ENCODE results near the gene CDC42SE2.

CDC42SE2 gene

DNA sequence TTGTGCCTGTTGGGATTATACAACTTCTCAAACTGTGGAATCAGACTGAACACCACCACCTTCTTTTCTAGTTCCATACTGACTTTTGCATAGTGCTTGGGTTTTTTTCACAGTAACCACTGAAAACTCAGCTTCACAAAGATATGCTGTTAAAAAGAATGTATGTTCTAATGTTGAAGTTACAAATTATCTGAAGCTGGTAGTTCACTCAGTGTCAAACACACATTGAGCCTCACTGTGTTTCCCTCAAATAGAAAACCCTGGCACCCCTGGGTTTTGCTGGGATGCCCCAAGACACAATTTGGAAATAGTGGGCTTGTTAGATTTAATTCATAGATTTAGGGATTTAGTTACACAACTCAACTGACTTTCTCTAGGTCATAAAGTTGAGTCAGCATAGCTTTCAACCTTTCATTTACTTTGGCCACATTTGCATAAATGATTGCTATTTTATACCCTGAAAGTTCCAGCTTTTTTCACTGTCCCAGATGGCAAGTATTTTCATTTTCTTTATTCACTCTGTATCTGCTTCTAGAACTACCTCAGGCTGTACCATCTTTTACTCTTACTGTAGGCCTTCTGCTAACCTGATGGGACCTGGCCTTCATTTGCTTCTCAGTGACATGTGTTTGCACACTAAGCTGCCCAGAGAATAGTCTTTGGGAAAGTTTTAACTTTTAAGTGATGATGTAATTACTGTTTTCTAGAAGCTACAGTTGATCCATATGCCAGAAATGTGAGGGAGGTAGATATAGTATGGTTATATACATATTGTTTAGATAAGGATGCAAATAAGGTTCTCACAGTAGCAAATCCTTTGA lies 115.1 kb downstream of the CDC42SE2 start:
- TF ChIP-seq TAF1 (IDR thresholded peaks at IDR 0.05; ENCODE audit: borderline replicate concordance, insufficient read depth, low read length) (no peak), FOXP2 (optimal IDR thresholded peaks at IDR 0.05; ENCODE audit: borderline replicate concordance, extremely low read depth, extremely low read length, insufficient read depth) (no peak), POLR2AphosphoS5 (IDR thresholded peaks at IDR 0.05; ENCODE audit: low read depth, low read length) (no peak), SIN3A (IDR thresholded peaks at IDR 0.05; ENCODE audit: borderline replicate concordance, insufficient read depth, low read length) (no peak)
- TF ChIP-seq, protein P1, sequence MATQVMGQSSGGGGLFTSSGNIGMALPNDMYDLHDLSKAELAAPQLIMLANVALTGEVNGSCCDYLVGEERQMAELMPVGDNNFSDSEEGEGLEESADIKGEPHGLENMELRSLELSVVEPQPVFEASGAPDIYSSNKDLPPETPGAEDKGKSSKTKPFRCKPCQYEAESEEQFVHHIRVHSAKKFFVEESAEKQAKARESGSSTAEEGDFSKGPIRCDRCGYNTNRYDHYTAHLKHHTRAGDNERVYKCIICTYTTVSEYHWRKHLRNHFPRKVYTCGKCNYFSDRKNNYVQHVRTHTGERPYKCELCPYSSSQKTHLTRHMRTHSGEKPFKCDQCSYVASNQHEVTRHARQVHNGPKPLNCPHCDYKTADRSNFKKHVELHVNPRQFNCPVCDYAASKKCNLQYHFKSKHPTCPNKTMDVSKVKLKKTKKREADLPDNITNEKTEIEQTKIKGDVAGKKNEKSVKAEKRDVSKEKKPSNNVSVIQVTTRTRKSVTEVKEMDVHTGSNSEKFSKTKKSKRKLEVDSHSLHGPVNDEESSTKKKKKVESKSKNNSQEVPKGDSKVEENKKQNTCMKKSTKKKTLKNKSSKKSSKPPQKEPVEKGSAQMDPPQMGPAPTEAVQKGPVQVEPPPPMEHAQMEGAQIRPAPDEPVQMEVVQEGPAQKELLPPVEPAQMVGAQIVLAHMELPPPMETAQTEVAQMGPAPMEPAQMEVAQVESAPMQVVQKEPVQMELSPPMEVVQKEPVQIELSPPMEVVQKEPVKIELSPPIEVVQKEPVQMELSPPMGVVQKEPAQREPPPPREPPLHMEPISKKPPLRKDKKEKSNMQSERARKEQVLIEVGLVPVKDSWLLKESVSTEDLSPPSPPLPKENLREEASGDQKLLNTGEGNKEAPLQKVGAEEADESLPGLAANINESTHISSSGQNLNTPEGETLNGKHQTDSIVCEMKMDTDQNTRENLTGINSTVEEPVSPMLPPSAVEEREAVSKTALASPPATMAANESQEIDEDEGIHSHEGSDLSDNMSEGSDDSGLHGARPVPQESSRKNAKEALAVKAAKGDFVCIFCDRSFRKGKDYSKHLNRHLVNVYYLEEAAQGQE (IDR thresholded peaks at IDR 0.05; ENCODE audit: insufficient read depth in 1 of 2, low read depth in 2 of 2, low read length in 2 of 2) = no peak

DNA sequence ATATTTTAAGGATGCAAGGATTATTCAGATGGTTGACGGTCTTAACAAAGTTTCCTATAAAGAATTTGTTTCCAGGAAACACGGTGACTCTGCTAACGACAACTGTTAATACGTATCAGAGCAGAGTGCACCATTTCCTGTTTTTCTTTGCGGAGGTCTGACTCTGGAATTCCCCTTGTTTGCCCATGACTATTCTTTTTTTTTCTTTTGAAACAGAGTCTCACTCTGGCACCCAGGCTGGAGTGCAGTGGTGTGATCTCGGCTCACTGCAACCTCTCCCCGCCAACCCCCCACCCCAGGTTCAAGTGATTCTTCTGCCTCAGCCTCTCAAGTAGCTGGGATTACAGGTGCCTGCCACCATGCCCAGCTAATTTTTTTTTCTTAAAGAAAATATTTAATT lies 115.9 kb downstream of the CDC42SE2 start:
- no peak for TF ChIP-seq POLR2AphosphoS5 (IDR thresholded peaks at IDR 0.05; ENCODE audit: low read depth, low read length)
- TF ChIP-seq FOXP2 (optimal IDR thresholded peaks at IDR 0.05; ENCODE audit: borderline replicate concordance, extremely low read depth, extremely low read length, insufficient read depth) = no peak
- no peak for TF ChIP-seq TAF1 (IDR thresholded peaks at IDR 0.05; ENCODE audit: borderline replicate concordance, insufficient read depth, low read length)
- no peak for TF ChIP-seq SIN3A (IDR thresholded peaks at IDR 0.05; ENCODE audit: borderline replicate concordance, insufficient read depth, low read length)
- TF ChIP-seq, protein P1 (IDR thresholded peaks at IDR 0.05; ENCODE audit: insufficient read depth in 1 of 2, low read depth in 2 of 2, low read length in 2 of 2) = no peak

DNA sequence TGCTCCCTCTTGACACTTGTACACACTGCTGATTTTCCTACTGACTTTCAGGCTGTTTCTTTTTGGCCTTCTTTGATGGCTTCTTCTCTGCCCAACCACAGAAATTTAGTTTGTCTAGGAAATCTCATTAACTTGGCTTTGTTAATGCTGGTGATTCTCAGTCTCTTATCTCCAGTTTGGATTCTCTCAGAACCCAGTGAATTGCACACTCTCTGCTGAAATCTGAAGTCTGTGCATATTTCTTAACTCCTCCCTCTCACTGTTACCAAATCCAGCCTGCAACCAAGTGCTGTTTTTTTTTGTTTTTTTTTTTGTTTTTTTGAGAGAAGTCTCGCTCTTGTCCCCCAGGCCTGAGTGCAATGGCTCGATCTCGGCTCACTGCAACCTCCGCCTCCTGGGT lies 117.2 kb downstream of the CDC42SE2 start:
- TF ChIP-seq TAF1 (IDR thresholded peaks at IDR 0.05; ENCODE audit: borderline replicate concordance, insufficient read depth, low read length) (no peak), FOXP2 (optimal IDR thresholded peaks at IDR 0.05; ENCODE audit: borderline replicate concordance, extremely low read depth, extremely low read length, insufficient read depth) (no peak), POLR2AphosphoS5 (IDR thresholded peaks at IDR 0.05; ENCODE audit: low read depth, low read length) (no peak), SIN3A (IDR thresholded peaks at IDR 0.05; ENCODE audit: borderline replicate concordance, insufficient read depth, low read length) (no peak)
- TF ChIP-seq, protein P1 (IDR thresholded peaks at IDR 0.05; ENCODE audit: insufficient read depth in 1 of 2, low read depth in 2 of 2, low read length in 2 of 2) = no peak

DNA sequence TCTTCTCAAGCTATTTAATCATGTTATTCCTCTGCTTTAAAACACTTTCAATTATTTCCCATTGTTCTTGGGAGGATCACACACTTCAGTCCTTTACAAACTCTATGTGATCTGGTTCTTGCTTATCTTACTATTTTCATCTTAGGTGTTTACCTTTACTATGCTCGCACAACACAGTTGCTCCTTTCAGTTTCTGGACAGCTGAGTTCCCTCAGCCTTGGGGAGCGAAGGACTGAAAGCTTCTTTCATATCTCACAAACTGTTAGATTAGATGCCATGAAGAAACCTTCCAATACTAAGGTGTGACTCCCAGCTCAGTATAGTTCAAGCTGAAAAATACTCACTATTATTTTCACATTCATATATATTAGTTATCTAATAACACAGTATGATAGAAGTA lies 117.9 kb downstream of the CDC42SE2 start:
- TF ChIP-seq TAF1 (IDR thresholded peaks at IDR 0.05; ENCODE audit: borderline replicate concordance, insufficient read depth, low read length) (no peak), FOXP2 (optimal IDR thresholded peaks at IDR 0.05; ENCODE audit: borderline replicate concordance, extremely low read depth, extremely low read length, insufficient read depth) (no peak)

DNA sequence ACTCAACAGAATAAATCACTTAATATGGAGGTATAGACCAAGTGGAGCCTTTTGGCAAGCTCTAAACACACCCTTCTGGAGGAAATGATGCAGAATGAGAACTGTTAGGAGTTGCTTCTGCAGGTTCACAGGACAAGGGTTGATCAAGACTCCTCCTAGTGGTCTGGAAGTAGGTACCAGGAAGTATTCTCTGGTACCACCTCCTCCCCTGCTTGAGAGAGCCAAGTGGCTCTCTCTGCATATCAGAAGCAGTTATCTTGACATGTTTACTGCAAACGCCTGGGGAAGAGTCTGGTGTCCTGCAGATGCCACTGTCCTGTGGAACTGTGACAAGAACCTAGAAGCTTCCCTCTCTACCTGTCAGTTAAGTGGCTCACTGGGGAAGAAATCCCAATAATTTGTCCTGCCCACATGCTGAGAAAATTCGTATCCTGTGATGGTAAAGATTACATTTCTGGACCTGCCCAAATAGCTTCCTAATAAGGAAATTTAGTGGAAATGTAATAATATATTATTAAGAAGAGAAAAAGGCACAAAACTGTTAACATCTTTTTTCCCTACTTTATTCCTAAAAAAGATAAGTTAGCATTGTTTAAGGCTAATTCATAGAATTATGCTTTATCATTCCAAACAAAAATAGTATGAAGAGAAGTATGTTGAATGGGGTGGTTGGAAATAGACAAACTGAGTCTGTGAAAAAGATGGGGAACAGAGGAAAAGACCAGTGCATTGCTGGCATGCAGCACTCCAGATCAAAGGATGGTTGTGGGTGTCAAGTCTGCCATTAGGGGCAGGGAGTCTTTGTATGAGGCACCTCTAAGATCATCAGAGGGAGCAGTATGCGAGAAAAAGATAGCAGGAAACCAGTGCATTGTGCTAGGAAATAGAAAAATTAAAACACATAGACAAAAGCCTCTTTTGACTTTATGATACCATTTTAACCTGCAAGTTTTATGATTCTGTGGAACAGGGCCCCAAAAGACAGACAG lies 118.8 kb downstream of the CDC42SE2 start:
- TF ChIP-seq TAF1 (IDR thresholded peaks at IDR 0.05; ENCODE audit: borderline replicate concordance, insufficient read depth, low read length) = no peak
- TF ChIP-seq POLR2AphosphoS5 (IDR thresholded peaks at IDR 0.05; ENCODE audit: low read depth, low read length) = no peak
- no peak for TF ChIP-seq SIN3A (IDR thresholded peaks at IDR 0.05; ENCODE audit: borderline replicate concordance, insufficient read depth, low read length)
- TF ChIP-seq FOXP2 (optimal IDR thresholded peaks at IDR 0.05; ENCODE audit: borderline replicate concordance, extremely low read depth, extremely low read length, insufficient read depth) = no peak

All from PFSK-1 (cell line).